PFSK-1 (cell line): ENCODE data around the gene SYNRG.

Experiments
- POLR2AphosphoS5 ChIP-seq: IDR thresholded peaks from 2 replicates; pipeline ENCODE4 v1.6.1; 2012; ENCODE audit warnings: low read depth, mild to moderate bottlenecking, control low read depth, low read length, moderate library complexity
- TAF1 ChIP-seq: IDR thresholded peaks from 2 replicates; pipeline ENCODE4 v1.6.1; 2012; ENCODE audit warnings: low read length, control low read depth, borderline replicate concordance; ENCODE audit not compliant: insufficient read depth
- TF ChIP-seq, protein P1 (sequence below), 2 experiments: IDR thresholded peaks; 2 replicates each; pipeline versions ENCODE4 v1.6.1 to v1.8.0; 2011 to 2012; ENCODE audit warnings: low read depth in 2 of 2, low read length in 2 of 2, control low read depth in 1 of 2, inconsistent platforms in 1 of 2, mild to moderate bottlenecking in 1 of 2, moderate library complexity in 1 of 2; ENCODE audit not compliant: insufficient read depth in 1 of 2

DNA sequence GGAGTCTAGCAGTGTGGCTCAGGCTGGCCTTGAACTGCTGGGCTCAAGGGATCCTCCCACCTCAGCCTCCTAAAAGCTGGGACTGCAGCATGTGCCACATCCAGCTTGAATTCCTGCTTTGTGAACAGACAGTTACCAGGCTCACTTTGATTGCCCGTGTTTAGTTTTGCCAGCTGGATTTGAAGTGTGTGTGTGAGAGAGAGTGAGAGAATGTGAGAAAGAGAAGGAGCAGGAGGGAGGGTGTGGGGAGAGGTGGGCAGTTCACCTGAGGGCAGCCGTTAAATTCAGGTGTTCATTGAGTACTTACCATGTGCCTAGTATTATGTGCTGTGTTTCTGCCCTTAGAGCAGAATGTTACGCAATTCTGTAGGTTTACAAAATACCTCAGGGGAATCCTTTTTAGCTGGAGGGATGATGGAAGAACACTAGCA is 114.8 kb downstream of the SYNRG start:
- TF ChIP-seq POLR2AphosphoS5 (no peak), TAF1 (no peak)
- TF ChIP-seq, protein P1, sequence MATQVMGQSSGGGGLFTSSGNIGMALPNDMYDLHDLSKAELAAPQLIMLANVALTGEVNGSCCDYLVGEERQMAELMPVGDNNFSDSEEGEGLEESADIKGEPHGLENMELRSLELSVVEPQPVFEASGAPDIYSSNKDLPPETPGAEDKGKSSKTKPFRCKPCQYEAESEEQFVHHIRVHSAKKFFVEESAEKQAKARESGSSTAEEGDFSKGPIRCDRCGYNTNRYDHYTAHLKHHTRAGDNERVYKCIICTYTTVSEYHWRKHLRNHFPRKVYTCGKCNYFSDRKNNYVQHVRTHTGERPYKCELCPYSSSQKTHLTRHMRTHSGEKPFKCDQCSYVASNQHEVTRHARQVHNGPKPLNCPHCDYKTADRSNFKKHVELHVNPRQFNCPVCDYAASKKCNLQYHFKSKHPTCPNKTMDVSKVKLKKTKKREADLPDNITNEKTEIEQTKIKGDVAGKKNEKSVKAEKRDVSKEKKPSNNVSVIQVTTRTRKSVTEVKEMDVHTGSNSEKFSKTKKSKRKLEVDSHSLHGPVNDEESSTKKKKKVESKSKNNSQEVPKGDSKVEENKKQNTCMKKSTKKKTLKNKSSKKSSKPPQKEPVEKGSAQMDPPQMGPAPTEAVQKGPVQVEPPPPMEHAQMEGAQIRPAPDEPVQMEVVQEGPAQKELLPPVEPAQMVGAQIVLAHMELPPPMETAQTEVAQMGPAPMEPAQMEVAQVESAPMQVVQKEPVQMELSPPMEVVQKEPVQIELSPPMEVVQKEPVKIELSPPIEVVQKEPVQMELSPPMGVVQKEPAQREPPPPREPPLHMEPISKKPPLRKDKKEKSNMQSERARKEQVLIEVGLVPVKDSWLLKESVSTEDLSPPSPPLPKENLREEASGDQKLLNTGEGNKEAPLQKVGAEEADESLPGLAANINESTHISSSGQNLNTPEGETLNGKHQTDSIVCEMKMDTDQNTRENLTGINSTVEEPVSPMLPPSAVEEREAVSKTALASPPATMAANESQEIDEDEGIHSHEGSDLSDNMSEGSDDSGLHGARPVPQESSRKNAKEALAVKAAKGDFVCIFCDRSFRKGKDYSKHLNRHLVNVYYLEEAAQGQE (IDR thresholded peaks at IDR 0.05; ENCODE audit: insufficient read depth in 1 of 2, low read depth in 2 of 2, low read length in 2 of 2): no peak
